ENCODE results near the gene CFAP77.

CFAP77 gene

DNA sequence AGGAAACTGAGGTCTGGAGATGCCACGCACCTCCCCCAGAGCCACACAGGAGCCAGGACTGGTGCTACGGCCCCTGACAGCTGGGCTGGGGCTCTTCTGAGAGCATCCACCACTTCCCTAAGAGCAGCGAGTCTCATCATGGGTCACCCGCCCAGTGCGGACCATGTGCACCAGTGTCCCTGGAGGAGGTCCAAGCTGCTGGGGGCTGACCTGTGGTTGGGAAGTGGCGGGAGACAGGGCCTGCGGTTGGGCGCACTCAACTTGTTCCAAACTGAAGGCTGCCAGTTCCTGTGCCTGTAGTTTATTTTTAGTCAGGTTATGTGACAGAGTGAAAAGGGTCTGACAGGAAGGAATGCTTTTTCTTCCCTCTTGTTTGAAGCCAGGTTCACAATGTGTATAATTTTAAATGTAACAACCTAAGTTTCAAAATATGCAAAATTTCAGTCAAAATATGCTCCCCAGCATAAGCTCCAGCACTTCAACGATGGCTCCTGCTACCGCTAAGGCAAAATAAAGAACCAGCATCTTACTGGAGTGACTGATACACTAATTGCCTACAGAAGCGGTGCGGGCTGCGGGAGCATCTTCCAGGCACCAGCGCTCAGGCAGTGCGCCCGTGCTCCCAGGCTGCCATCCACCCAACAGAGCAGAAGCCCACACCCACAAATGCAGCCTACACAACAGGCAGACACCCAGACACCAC is 187.2 kb downstream of the CFAP77 start:
- no peak for ATAC-seq
- TF ChIP-seq ESRRG (CRISPR knock-in tag; IDR thresholded peaks at IDR 0.05) (no peak), RARB (CRISPR knock-in tag; IDR thresholded peaks at IDR 0.05) (no peak), BACH2 (CRISPR knock-in tag; IDR thresholded peaks at IDR 0.05; ENCODE audit: borderline replicate concordance) (no peak)
- TF ChIP-seq, protein P1, sequence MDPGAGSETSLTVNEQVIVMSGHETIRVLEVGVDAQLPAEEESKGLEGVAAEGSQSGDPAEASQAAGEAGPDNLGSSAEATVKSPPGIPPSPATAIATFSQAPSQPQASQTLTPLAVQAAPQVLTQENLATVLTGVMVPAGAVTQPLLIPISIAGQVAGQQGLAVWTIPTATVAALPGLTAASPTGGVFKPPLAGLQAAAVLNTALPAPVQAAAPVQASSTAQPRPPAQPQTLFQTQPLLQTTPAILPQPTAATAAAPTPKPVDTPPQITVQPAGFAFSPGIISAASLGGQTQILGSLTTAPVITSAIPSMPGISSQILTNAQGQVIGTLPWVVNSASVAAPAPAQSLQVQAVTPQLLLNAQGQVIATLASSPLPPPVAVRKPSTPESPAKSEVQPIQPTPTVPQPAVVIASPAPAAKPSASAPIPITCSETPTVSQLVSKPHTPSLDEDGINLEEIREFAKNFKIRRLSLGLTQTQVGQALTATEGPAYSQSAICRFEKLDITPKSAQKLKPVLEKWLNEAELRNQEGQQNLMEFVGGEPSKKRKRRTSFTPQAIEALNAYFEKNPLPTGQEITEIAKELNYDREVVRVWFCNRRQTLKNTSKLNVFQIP (CRISPR knock-in tag; IDR thresholded peaks at IDR 0.05; ENCODE audit: borderline replicate concordance, low read depth), result no peak

DNA sequence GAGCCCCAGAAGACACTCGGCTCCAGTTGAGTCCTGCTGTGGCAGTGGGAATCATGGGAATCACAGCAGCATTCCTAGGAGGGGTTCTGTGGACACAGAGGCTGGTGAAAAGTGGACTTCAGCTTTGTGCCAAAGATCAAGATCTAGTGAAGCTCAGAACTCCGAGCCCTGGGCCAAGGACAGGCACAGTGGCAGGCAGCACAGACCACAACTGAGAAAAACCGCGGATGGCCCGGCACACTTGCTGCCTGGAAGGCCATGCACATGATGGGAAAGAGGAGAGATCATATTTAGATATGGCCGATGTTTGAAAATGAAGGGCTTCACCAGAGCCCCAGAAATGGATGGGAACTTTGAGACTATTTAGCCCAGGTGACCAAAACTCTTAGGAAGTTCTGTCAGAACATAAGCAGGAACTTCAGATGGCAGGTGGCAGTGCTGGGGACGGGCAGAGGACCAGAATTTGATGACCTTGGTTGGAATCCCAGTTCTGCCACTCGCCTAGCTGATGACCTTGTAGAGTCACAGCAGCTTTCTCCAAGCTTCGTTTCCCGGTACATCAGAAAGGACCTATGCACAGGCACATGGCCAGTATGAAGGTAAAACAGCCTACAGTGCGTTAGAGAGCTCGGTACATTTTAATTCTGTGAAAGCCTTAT is 190.4 kb downstream of the CFAP77 start:
- no peak for ATAC-seq
- TF ChIP-seq BACH2 (CRISPR knock-in tag; IDR thresholded peaks at IDR 0.05; ENCODE audit: borderline replicate concordance) (no peak), ZFP30 (CRISPR knock-in tag; IDR thresholded peaks at IDR 0.05) (no peak), SNAI2 (CRISPR knock-in tag; IDR thresholded peaks at IDR 0.05) (no peak), ISL1 (CRISPR knock-in tag; IDR thresholded peaks at IDR 0.05) (no peak), TOX (CRISPR knock-in tag; IDR thresholded peaks at IDR 0.05; ENCODE audit: borderline replicate concordance) (no peak), PPARA (CRISPR knock-in tag; IDR thresholded peaks at IDR 0.05; ENCODE audit: borderline replicate concordance) (no peak), ZFP3 (CRISPR knock-in tag; IDR thresholded peaks at IDR 0.05) (no peak), ZNF70 (CRISPR knock-in tag; IDR thresholded peaks at IDR 0.05) (no peak), ZNF565 (CRISPR knock-in tag; conservative IDR thresholded peaks at IDR 0.05; ENCODE audit: low read depth) (no peak)
- TF ChIP-seq, protein P2, sequence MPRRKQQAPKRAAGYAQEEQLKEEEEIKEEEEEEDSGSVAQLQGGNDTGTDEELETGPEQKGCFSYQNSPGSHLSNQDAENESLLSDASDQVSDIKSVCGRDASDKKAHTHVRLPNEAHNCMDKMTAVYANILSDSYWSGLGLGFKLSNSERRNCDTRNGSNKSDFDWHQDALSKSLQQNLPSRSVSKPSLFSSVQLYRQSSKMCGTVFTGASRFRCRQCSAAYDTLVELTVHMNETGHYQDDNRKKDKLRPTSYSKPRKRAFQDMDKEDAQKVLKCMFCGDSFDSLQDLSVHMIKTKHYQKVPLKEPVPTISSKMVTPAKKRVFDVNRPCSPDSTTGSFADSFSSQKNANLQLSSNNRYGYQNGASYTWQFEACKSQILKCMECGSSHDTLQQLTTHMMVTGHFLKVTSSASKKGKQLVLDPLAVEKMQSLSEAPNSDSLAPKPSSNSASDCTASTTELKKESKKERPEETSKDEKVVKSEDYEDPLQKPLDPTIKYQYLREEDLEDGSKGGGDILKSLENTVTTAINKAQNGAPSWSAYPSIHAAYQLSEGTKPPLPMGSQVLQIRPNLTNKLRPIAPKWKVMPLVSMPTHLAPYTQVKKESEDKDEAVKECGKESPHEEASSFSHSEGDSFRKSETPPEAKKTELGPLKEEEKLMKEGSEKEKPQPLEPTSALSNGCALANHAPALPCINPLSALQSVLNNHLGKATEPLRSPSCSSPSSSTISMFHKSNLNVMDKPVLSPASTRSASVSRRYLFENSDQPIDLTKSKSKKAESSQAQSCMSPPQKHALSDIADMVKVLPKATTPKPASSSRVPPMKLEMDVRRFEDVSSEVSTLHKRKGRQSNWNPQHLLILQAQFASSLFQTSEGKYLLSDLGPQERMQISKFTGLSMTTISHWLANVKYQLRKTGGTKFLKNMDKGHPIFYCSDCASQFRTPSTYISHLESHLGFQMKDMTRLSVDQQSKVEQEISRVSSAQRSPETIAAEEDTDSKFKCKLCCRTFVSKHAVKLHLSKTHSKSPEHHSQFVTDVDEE (CRISPR knock-in tag; IDR thresholded peaks at IDR 0.05), result no peak
- TF ChIP-seq, protein P1 (CRISPR knock-in tag; IDR thresholded peaks at IDR 0.05; ENCODE audit: borderline replicate concordance, low read depth), result no peak
- TF ChIP-seq, protein P3, sequence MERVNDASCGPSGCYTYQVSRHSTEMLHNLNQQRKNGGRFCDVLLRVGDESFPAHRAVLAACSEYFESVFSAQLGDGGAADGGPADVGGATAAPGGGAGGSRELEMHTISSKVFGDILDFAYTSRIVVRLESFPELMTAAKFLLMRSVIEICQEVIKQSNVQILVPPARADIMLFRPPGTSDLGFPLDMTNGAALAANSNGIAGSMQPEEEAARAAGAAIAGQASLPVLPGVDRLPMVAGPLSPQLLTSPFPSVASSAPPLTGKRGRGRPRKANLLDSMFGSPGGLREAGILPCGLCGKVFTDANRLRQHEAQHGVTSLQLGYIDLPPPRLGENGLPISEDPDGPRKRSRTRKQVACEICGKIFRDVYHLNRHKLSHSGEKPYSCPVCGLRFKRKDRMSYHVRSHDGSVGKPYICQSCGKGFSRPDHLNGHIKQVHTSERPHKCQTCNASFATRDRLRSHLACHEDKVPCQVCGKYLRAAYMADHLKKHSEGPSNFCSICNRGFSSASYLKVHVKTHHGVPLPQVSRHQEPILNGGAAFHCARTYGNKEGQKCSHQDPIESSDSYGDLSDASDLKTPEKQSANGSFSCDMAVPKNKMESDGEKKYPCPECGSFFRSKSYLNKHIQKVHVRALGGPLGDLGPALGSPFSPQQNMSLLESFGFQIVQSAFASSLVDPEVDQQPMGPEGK (CRISPR knock-in tag; IDR thresholded peaks at IDR 0.05; ENCODE audit: borderline replicate concordance), result no peak

DNA sequence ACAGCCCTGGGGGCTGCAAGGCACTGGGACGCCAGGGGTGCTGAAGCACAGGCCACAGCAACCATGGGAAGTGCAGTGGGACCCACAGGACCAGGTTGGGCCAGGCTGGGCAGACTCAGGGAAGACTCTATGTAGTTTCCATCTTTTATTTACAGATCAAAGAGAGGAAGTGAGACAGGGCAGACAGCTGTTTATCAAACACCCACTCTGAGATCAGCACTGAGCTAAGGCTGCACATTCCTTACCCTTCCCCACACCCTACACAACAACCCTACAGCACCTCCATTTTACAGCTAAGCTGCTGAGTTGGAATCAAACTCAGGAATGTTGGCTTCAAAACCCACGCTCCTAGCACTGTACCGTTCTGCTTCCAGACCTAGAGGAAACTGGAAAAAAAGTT is 192.2 kb downstream of the CFAP77 start:
- no peak for ATAC-seq
- TF ChIP-seq ARNTL (CRISPR knock-in tag; IDR thresholded peaks at IDR 0.05; ENCODE audit: borderline replicate concordance, low read depth) (no peak), ESRRG (CRISPR knock-in tag; IDR thresholded peaks at IDR 0.05) (no peak), ZC3H10 (CRISPR knock-in tag; IDR thresholded peaks at IDR 0.05) (no peak), CSDC2 (CRISPR knock-in tag; IDR thresholded peaks at IDR 0.05) (no peak), ZNF565 (CRISPR knock-in tag; conservative IDR thresholded peaks at IDR 0.05; ENCODE audit: low read depth) (no peak), TOX (CRISPR knock-in tag; IDR thresholded peaks at IDR 0.05; ENCODE audit: borderline replicate concordance) (no peak), SNAI2 (CRISPR knock-in tag; IDR thresholded peaks at IDR 0.05) (no peak), ISL1 (CRISPR knock-in tag; IDR thresholded peaks at IDR 0.05) (no peak)
- TF ChIP-seq, protein P1 (CRISPR knock-in tag; IDR thresholded peaks at IDR 0.05; ENCODE audit: borderline replicate concordance, low read depth), result no peak
- TF ChIP-seq, protein P4, sequence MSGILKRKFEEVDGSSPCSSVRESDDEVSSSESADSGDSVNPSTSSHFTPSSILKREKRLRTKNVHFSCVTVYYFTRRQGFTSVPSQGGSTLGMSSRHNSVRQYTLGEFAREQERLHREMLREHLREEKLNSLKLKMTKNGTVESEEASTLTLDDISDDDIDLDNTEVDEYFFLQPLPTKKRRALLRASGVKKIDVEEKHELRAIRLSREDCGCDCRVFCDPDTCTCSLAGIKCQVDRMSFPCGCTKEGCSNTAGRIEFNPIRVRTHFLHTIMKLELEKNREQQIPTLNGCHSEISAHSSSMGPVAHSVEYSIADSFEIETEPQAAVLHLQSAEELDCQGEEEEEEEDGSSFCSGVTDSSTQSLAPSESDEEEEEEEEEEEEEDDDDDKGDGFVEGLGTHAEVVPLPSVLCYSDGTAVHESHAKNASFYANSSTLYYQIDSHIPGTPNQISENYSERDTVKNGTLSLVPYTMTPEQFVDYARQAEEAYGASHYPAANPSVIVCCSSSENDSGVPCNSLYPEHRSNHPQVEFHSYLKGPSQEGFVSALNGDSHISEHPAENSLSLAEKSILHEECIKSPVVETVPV (CRISPR knock-in tag; IDR thresholded peaks at IDR 0.05), result no peak
- TF ChIP-seq, protein P2 (CRISPR knock-in tag; IDR thresholded peaks at IDR 0.05), result no peak
- TF ChIP-seq, protein P3 (CRISPR knock-in tag; IDR thresholded peaks at IDR 0.05; ENCODE audit: borderline replicate concordance), result no peak

Data from SK-N-SH treated with all-trans-retinoic acid at 6 μM for 48 hours (cell line).